Measurements from ENCODE around the gene MAD1L1.

GRCh38 chr7:1954366-1955004 is 278.3 kb downstream of the MAD1L1 start:
- TF ChIP-seq POLR2AphosphoS5 (IDR thresholded peaks at IDR 0.05), result no peak
- TF ChIP-seq CTCF (IDR thresholded peaks at IDR 0.05), result no peak
- TF ChIP-seq POLR2A (IDR thresholded peaks at IDR 0.05), result no peak
